GM12892 (cell line): ENCODE results near the gene MACROD1.

ENCODE experiments used
- POLR2A ChIP-seq: IDR thresholded peaks from 2 replicates; pipeline ENCODE4 v1.6.1; 2011; ENCODE audit warnings: low read depth, low read length, control low read depth
- POLR2AphosphoS5 ChIP-seq: IDR thresholded peaks from 2 replicates; pipeline ENCODE4 v1.6.1; 2011; ENCODE audit warnings: low read depth, low read length, control low read depth

GRCh38 chr11:64059339-64060140 is 106.4 kb downstream of the MACROD1 start:
- TF ChIP-seq POLR2A: no peak
- TF ChIP-seq POLR2AphosphoS5: no peak
